ENCODE results near the gene UAP1L1. TPM values are rescaled to one million over a fixed set of nuclear protein-coding genes. Genes with fewer than 3 reads are reported as not detected.

UAP1L1 gene
- total and polyA plus RNA-seq, 2 of the 8 experiments (the other 6 are each of a cell fraction or from before 2014, with no cell fraction given): 2.0 to 5.4 TPM

- DNase-seq (ENCODE audit: low read depth in 1 of 2, low spot score in 2 of 2) (no peak), FAIRE-seq (no peak)
- H3K27me3 ChIP-seq (replicated peaks in 1 of 4; ENCODE audit: control insufficient read depth in 3 of 4, extremely low read depth in 1 of 4, insufficient read depth in 3 of 4, low read length in 3 of 4): peaks cover 10 to 38% (median 32%) of the 10 kb centered on the region in 4 experiments
- no peaks in the 10 kb centered on the region for H3K36me3 ChIP-seq (ENCODE audit: control insufficient read depth in 2 of 4, insufficient read depth in 4 of 4, low read length in 3 of 4)
- no peak overlapping the region for H3K14ac ChIP-seq (ENCODE audit: insufficient read length)
- H2AK5ac ChIP-seq (ENCODE audit: low read depth, low read length): no peak overlapping the region
- H4K20me1 ChIP-seq (replicated peaks in 1 of 2; ENCODE audit: control insufficient read depth in 1 of 2, insufficient read depth in 2 of 2, low read length in 2 of 2): peaks cover 0 to 2% of the 10 kb centered on the region in 2 experiments
- H3K18ac ChIP-seq (ENCODE audit: extremely low read depth, low read length): no peak overlapping the region
- no peaks in the 10 kb centered on the region for H3K9me3 ChIP-seq (ENCODE audit: insufficient read depth in 2 of 2, low read depth in 1 of 2, low read length in 1 of 2)
- WGBS, 2 experiments (ENCODE audit: extremely low coverage in 1 of 2, insufficient coverage in 1 of 2, insufficient read length in 1 of 2, insufficient replicate concordance in 2 of 2, low coverage in 1 of 2, low lambda C conversion rate in 2 of 2, missing lambda C conversion rate in 1 of 2): 87% methylated on average over 17 of the region's 17 CpGs; no CpG with 5 or more reads in 1 of the 2 experiments
- H2BK120ac ChIP-seq (replicated peaks; ENCODE audit: low read depth, low read length): no peak overlapping the region
- no peaks in the 10 kb centered on the region for H3K79me1 ChIP-seq (ENCODE audit: low read depth, low read length)
- H4K91ac ChIP-seq (replicated peaks; ENCODE audit: insufficient read length, low read length): no peak overlapping the region
- no peak overlapping the region for H2BK20ac ChIP-seq (ENCODE audit: low read length)
- ChIA-PET CTCF (ENCODE audit: partially characterized antibody) (interaction anchor here (0.6 to 8.6 kb wide), 6 partner anchors 10 to 118 kb away, joined by 3 to 156 read pairs (median 10); partner anchors contain the start of gene SAPCD2), POLR2A (ENCODE audit: partially characterized antibody) (no interaction called here)
- no peak overlapping the region for H2BK15ac ChIP-seq (ENCODE audit: low read length)
- no peak overlapping the region for H3K23ac ChIP-seq (ENCODE audit: insufficient read length)
- H3K4me3 ChIP-seq (ENCODE audit: extremely low read depth in 1 of 4, insufficient read depth in 2 of 4, low read depth in 3 of 4, low read length in 4 of 4): no peak overlapping the region
- H3K23me2 ChIP-seq (ENCODE audit: low read depth, low read length): peaks cover 9% of the 10 kb centered on the region; the same call in 1 of the 2 replicates
- H3K4me2 ChIP-seq (ENCODE audit: insufficient read depth in 1 of 2, low read depth in 2 of 2, low read length in 2 of 2): no peak overlapping the region
- H2AFZ ChIP-seq (ENCODE audit: low read length): no peak overlapping the region
- no peaks in the 10 kb centered on the region for H3K79me2 ChIP-seq (ENCODE audit: control insufficient read depth in 1 of 2, insufficient read depth in 2 of 2, low read length in 2 of 2)
- H4K5ac ChIP-seq (ENCODE audit: insufficient read length, low read depth, low read length): no peak overlapping the region
- no peak overlapping the region for H2BK12ac ChIP-seq (ENCODE audit: low read depth, low read length)
- H3K27ac ChIP-seq (ENCODE audit: low read depth, low read length): no peak overlapping the region
- no peak overlapping the region for H3K4ac ChIP-seq (replicated peaks; ENCODE audit: insufficient read length, low read depth, low read length)
- H4K8ac ChIP-seq (ENCODE audit: extremely low read depth, insufficient read depth, low read length): no peak overlapping the region
- no peak overlapping the region for H2BK5ac ChIP-seq (ENCODE audit: low read depth, low read length)
- H3K56ac ChIP-seq (replicated peaks; ENCODE audit: insufficient read length, low read depth, low read length): no peak overlapping the region
- H3K9ac ChIP-seq (replicated peaks in 1 of 4; ENCODE audit: extremely low read depth in 1 of 4, low read depth in 3 of 4, low read length in 3 of 4): no peak overlapping the region
- H3K4me1 ChIP-seq (replicated peaks in 1 of 4; ENCODE audit: control insufficient read depth in 3 of 4, insufficient read depth in 4 of 4, low read length in 3 of 4): peaks cover 0 to 18% (median 11%) of the 10 kb centered on the region in 4 experiments; a peak in 5 of 7 replicates
- TF ChIP-seq POLR2A (IDR thresholded peaks at IDR 0.05; ENCODE audit: control extremely low read depth in 1 of 2, low read depth in 2 of 2, low read length in 2 of 2) (no peak), FOSL1 (IDR thresholded peaks at IDR 0.05; ENCODE audit: insufficient read depth, low read depth, low read length) (no peak), TCF12 (IDR thresholded peaks at IDR 0.05; ENCODE audit: low read depth, low read length) (no peak), ZNF274 (IDR thresholded peaks at IDR 0.05; ENCODE audit: borderline replicate concordance, extremely low read depth, low read length) (no peak), CHD2 (IDR thresholded peaks at IDR 0.05; ENCODE audit: low read length) (no peak), E2F6 (IDR thresholded peaks at IDR 0.05) (no peak), NRF1 (IDR thresholded peaks at IDR 0.05; ENCODE audit: low read depth, low read length) (no peak), SP1 (IDR thresholded peaks at IDR 0.05; ENCODE audit: low read depth, low read length) (no peak), NANOG (IDR thresholded peaks at IDR 0.05; ENCODE audit: insufficient read depth, low read depth, low read length, poor library complexity, severe bottlenecking) (no peak), SUZ12 (IDR thresholded peaks at IDR 0.05; ENCODE audit: low read length) (no peak), EZH2 (IDR thresholded peaks at IDR 0.05; ENCODE audit: low read depth, low read length, severe bottlenecking) (no peak), MAX (IDR thresholded peaks at IDR 0.05) (no peak)
Observed at GRCh38 chr9:137056739-137057415, 20.4 kb upstream of the UAP1L1 start.
